ENCODE measurements around the gene RFTN2.

Gene RFTN2

GRCh38 chr2:197543206-197543605, 132.2 kb downstream of the RFTN2 start:
- DNase-seq = no peak

DNA sequence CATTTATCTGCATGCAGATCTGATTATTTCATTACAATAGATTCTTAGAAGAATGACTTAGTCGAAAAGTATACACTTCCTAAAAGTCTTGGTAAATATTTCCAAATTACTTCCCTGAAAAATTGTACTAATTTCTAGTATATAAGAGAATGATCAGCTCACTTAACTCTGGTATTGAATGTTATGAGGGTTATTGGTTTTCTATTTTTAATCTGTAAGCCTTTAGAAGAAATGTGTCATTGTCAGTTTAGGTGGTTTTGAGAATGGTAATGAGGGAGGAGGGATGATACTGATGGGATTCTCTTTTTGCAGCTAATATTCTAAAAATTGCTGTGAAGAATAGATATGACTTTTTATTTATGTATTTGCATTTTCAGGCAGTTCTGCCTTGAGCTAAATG, 135.7 kb downstream of the RFTN2 start:
- DNase-seq = no peak

DNA sequence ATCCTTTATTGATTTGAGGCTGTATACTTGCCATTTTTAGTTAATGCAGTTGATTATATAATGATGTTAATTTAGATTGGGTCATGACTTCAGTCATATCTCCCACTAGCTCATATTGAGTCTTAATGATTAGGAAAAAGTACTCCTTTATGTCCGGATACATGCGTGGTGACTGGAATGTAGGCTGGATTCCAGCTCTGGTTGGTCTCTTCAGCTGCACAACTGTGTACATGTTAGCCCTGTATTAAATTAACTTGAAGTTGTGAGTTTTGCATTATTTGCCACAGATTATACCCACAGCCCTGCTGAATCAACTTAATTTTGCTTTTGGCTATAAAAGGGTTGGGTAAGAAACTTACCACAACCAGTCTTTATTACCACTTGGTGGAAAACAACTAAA, 137.0 kb downstream of the RFTN2 start:
- no peak for DNase-seq

Data from NCI-H1092 (cell line).